ENCODE results near the gene GRK6.
A peak's percentile ranks its signal among the peaks of the same experiment; 100 is the strongest.
"Not testable (repeated sequence)": the region's sequence is repeated elsewhere in the genome, so short reads cannot be mapped to it uniquely, and the experiment has no call there.

Gene GRK6

GRCh38 chr5:177399997-177400868 is 26.2 kb upstream of the GRK6 start, which contains the start of gene PFN3:
Gene PFN3 (minus strand): TSS chr5:177400661. CDS start chr5:177400576, 85 bp downstream.
- DNase-seq = no peak

DNA sequence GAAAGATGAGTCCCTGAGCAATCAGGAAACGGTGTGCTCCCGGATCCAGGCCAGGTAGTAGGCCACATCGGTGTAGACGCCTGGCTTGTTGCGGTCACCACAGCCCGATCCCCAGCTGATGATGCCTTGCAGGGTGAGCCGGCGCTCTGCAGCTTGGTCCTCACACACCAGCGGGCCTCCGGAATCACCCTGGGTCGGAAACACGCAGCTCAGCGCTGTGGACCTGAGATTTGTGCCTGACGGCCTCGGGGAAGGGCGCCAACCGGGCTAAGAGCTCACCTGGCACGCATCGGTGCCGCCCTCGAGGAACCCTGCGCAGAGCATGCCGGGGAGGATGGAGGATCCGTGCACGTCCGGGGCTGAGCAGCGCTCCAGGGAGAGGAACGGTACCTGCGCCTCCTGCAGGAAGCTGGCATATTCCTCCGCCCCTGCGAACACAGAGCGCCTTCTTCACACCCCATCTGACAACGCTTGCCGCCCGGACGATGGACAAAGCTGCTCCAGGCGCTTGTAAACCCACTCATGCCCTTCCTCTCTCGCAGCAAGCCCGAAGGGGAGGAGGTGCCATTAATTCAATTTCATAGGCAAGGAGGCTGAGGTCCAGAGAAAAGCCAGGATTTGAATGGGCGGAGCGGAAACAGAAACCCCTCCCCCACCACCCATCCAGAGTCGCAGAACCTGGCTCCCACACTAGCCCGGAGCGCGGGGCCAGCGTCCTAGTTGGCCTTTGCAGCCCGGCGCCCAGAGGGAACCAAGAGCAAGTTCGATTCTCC is 24.0 kb upstream of the GRK6 start:
- DNase-seq = peak; percentile 90

- peak; percentile 83 for DNase-seq
Measured at GRCh38 chr5:177403102-177403791, 23.2 kb upstream of the GRK6 start.

GRCh38 chr5:177403792-177404640 is 22.5 kb upstream of the GRK6 start:
- peak; percentile 94 for DNase-seq

GRCh38 chr5:177404641-177405179 is 21.8 kb upstream of the GRK6 start:
- no peak for DNase-seq

DNA sequence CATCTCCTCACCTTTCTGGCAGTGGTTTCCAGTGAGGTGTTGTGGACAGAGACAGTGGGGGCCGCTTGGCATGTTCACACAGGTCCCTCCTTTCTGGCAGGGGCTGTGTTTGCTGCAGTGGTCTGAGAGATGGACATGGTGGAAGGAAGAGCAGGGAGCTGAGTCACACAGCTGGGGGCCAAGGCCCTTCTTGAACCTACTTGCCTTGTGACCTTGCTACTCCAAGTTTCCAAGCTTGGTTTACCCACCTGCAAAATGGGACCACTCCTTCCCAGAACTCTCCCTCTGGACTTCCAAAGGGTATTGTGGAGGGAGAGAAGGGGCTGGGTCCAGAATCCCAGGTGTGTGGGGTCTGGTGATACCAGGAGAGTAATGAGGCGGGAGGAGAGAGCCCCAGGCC is 21.2 kb upstream of the GRK6 start:
- DNase-seq = no peak

- no peak for DNase-seq
Measured at GRCh38 chr5:177405805-177406204, 20.7 kb upstream of the GRK6 start.

DNA sequence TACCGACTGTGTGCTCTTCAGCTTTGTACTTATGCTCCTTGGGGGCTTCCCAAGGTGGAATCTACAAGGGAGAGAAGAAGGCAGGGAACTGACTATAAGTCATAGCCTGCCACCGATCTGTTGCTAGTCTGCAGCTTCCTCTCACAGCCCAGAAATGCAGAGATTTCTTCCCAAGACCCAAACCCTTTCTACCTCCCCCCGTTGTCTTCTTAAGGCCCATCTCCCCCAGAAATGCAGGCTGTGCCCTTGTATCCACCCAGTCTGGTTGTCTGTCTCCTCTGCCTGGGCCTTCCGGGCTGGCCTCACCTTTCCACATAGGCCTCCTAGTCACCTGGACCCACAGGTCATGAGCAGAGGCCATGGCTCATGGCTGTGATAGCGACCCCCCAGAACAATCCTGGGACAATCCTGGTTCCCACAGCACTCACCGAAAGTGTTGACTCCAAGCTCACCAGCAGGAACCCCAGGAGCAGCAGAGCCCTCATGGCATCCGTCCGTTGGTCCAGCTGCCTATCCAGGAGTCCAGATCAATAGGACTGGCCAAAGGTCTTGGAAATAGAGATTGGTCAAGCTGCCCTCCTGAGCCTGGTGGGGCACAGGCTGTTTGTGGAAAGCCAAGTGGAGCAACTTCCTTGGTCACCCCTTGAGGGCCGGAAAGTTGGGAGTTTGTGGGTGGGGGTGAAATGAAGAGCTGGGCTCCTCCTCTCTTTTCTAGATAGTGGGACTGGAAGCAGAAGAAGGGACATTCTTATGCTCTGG is 17.3 kb upstream of the GRK6 start, which contains the start of gene F12:
F12 (minus strand) TSS at position 522 of the 759 bp plus-strand sequence; CDS start at position 485, 37 bp downstream.
- DNase-seq = no peak

DNA sequence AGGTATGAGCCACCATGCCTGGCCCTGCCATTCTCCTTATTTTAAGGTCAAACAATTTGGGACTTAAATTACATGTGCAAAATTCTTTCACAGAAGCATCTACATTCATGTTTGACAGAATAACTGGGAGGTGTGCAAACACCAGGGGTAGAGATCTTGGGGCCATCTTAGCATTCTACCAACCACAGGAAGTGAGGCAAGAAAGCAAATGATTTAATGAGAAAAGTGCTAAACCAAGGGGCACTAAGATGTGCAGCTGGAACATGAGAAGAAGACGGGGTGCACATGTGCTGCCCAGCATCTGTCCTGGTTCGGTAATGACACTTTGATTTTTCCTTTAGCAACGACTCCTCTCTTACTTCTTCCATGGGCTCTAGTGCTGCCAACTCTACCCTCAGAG is 15.9 kb upstream of the GRK6 start:
- no peak for DNase-seq

DNA sequence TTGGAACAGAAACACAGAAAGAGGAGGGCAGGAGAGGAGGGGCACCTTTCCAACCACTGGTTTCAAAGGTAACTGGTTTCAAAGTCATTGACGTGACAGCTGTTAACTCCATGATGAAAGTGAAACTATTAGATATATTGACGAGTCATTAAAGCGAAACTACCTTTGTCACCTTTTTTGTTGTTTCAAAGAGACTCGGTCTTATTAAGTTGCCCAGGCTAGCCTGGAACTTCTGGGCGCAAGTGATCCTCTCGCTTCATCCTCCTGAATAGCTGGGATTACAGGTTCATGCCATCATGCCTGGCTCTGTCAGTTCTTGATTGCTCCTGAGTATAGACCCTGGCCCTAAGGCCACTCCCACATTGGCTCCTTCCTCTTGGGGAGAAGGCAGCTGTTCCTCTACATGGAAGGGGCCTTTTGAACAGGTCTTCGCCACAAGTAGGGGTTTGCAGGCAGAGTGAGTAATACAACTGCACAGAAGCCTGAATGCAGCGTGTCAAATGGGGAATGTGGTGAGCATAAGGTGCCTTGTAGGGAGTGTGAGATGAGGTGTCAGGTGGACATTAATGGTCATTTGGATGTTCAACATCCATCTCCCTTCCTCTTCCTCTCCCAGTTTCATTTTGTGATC is 13.8 kb upstream of the GRK6 start:
- peak; percentile 73 for DNase-seq

- no peak for DNase-seq
Measured at GRCh38 chr5:177414481-177414880, 12.0 kb upstream of the GRK6 start.

- DNase-seq = not testable (repeated sequence)
Measured at GRCh38 chr5:177417081-177417480, 9.4 kb upstream of the GRK6 start.

DNA sequence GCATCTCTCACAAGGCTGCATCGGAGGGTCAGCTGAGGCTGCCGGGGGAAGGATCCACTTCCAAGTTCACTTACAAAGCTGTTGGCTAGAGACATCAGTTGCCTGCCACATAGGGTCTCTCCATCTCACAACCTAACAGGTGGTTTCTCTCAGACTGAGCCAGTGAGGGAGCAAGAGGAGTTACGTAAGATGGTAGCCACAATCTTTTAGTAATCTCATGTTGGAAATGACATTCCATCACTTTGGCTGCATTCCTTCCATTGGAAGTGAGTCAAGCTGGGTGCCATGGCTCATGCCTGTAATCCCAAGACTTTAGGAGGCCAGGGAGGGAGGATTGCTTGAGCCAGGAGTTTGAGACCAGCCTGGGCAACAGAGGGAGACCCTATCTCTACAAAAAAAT is 7.4 kb upstream of the GRK6 start:
- DNase-seq = no peak

GRCh38 chr5:177420472-177420871 is 6.0 kb upstream of the GRK6 start:
- not testable (repeated sequence) for DNase-seq

DNA sequence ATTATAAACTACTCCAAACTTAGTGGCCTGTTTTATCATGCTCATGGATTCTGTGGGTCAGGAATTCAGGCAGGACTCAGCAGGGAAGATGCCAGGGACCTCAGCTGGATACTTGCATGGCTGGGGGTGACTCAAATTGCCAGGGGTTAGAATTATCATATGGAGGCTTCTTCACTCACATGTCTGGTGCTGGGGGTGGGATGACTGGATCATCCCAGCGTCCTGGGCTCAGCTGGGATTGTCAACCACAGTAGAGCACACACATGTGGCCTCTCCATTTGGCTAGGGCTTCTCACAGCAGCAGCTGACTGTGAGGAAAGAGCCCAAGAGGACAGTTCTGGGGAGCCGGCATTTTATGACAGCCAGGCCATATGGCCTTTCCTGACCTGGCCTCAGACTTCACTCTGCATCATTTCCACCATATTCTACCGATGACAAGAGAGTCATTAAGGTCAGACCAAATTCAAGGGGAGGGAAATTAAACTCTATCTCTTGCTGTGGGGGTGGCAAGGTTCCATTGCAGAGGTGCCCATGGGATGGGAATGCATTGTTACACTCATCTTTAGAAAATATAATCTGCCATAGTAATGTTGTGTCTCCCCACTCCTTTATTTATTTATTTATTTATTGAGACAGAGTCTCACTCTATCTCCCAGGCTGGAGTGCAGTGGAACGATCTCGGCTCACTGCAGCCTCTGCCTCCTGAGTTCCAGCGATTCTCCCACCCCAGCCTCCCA is 5.2 kb upstream of the GRK6 start:
- DNase-seq = no peak

DNA sequence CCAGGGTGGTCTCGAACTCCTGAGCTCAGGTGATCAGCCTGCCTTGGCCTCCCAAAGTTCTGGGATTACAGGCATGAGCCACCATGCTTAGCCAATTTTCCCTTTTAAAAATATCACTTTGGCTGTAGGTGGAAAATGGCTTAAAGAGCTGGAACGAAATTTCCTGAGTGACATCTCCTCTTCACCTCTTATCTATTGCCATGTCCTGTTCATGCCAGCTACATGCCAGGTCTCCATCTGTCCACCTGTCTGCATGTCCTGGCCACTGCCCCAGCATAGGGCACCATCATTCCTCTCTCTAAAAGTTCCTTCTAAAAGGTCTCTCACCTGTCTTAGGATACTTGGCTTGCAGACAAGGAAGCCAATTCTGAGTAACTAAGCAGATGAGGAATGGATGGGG is 2.8 kb upstream of the GRK6 start:
- DNase-seq = no peak

- DNase-seq = no peak
Measured at GRCh38 chr5:177425196-177425800, 1.2 kb upstream of the GRK6 start.

DNA sequence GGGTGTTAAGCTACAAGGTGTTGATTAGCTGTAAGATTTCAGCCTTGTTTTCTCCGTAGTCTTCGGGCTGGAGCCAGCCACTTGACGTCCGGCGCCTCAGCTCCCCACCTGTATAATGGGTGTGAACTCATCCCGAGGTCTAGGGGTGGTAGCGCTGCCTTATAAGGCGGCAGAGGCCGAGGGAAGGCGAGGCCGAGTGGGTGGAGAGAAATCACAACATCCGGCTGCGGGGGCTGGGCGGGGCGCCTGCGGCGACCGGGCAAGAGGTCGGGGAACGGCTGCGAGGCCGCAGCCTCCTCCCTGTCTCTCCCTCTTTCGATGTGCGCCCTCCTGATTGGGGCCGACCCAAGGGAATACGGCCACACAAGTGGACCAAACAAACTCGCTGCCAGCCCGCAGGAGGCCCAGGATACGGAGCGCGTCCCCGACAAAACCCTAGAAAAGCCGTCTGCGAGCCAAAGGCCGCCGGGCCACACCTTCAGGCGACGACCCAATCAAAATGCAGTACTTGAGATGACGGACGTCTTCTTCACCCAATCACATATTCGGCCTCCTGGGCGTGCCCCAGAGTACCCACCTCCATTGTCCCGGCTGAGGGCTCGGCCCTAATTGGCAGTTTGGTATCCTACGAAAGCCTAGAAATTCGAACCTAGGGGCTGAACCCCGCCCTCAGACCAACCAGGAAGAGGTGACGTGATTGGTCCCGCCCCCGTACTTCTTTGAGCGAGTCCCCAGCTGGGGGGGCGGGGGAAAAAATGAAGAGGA is 493 bp upstream of the GRK6 start:
- DNase-seq = peak; percentile 99
